Mesenchymal stem cell (in vitro differentiated cells and primary cell): ENCODE results near the gene TBX10.

Experiments
- DNase-seq: peaks from one replicate; pipeline ENCODE4 v3.0.0-alpha.2; 2013
- H2AFZ ChIP-seq: one replicate; pipeline ENCODE4 v1.6.1; 2013; ENCODE audit warnings: low read depth, mild to moderate bottlenecking, control low read depth, inconsistent platforms, low read length, moderate library complexity
- H2AK5ac ChIP-seq: 2 replicates; pipeline ENCODE4 v1.6.1; 2013; ENCODE audit warnings: low read length, moderate library complexity, mild to moderate bottlenecking, inconsistent platforms; ENCODE audit not compliant: severe bottlenecking
- H2BK120ac ChIP-seq: one replicate; pipeline ENCODE4 v1.6.1; 2013; ENCODE audit warnings: low read depth, mild to moderate bottlenecking, inconsistent platforms, low read length, moderate library complexity
- H2BK12ac ChIP-seq, 2 experiments: one replicate each; pipeline ENCODE4 v1.6.1; 2013; ENCODE audit warnings: inconsistent platforms in 2 of 2, low read length in 2 of 2, mild to moderate bottlenecking in 2 of 2, moderate library complexity in 2 of 2, control low read depth in 1 of 2
- H2BK15ac ChIP-seq: one replicate; pipeline ENCODE4 v1.6.1; 2013; ENCODE audit warnings: mild to moderate bottlenecking, low read depth, inconsistent platforms; ENCODE audit not compliant: poor library complexity, severe bottlenecking
- H2BK5ac ChIP-seq: 2 replicates; pipeline ENCODE4 v1.6.1; 2013; ENCODE audit warnings: low read depth, mild to moderate bottlenecking, low read length, control low read depth, inconsistent platforms; ENCODE audit not compliant: poor library complexity, severe bottlenecking
- H3K14ac ChIP-seq, 2 experiments: one replicate each; pipeline ENCODE4 v1.6.1; 2013; ENCODE audit warnings: inconsistent platforms in 2 of 2, low read length in 2 of 2, control low read depth in 1 of 2, mild to moderate bottlenecking in 1 of 2, moderate library complexity in 1 of 2
- H3K18ac ChIP-seq, 2 experiments: one replicate each; pipeline ENCODE4 v1.6.1; 2013; ENCODE audit warnings: inconsistent platforms in 2 of 2, low read length in 2 of 2, control low read depth in 1 of 2, low read depth in 1 of 2, mild to moderate bottlenecking in 1 of 2
- H3K23ac ChIP-seq, 2 experiments: one replicate each; pipeline ENCODE4 v1.6.1; 2013; ENCODE audit warnings: inconsistent platforms in 2 of 2, low read length in 2 of 2, mild to moderate bottlenecking in 2 of 2, moderate library complexity in 2 of 2, control low read depth in 1 of 2
- H3K27ac ChIP-seq: 2 replicates; pipeline ENCODE4 v1.5.1; 2013; ENCODE audit warnings: mild to moderate bottlenecking, moderate library complexity, low read length, control low read depth, inconsistent platforms; ENCODE audit not compliant: poor library complexity, severe bottlenecking
- H3K27me3 ChIP-seq, 2 experiments: 2 replicates each; pipeline versions ENCODE4 v1.6.1 to v1.7.0; 2013; ENCODE audit warnings: low read length in 2 of 2, mild to moderate bottlenecking in 2 of 2, moderate library complexity in 2 of 2, control low read depth in 1 of 2, inconsistent platforms in 1 of 2; ENCODE audit not compliant: control insufficient read depth in 1 of 2, insufficient read depth in 1 of 2
- H3K36me3 ChIP-seq, 2 experiments: 2 replicates each; pipeline versions ENCODE4 v1.6.1 to v1.7.0; 2013; ENCODE audit warnings: low read length in 2 of 2, control low read depth in 1 of 2, inconsistent platforms in 1 of 2, low read depth in 1 of 2, mild to moderate bottlenecking in 1 of 2; ENCODE audit not compliant: insufficient read depth in 2 of 2, control insufficient read depth in 1 of 2
- H3K4ac ChIP-seq, 2 experiments: one replicate each; pipeline ENCODE4 v1.6.1; 2013; ENCODE audit warnings: inconsistent platforms in 2 of 2, low read length in 2 of 2, mild to moderate bottlenecking in 2 of 2, moderate library complexity in 2 of 2, control low read depth in 1 of 2, low read depth in 1 of 2
- H3K4me1 ChIP-seq: 2 replicates; pipeline ENCODE4 v1.6.1; 2013; ENCODE audit warnings: low read depth, low read length, control low read depth; ENCODE audit not compliant: control insufficient read depth, insufficient read depth
- H3K4me2 ChIP-seq: 2 replicates; pipeline ENCODE4 v1.6.1; 2013; ENCODE audit warnings: low read length, mild to moderate bottlenecking, inconsistent platforms; ENCODE audit not compliant: poor library complexity, severe bottlenecking
- H3K4me3 ChIP-seq, 2 experiments: 2 replicates each; pipeline versions ENCODE4 v1.5.1 to v1.7.0; 2013; ENCODE audit warnings: low read length in 2 of 2, mild to moderate bottlenecking in 2 of 2, control low read depth in 1 of 2, low read depth in 1 of 2; ENCODE audit not compliant: insufficient read depth in 1 of 2
- H3K79me1 ChIP-seq: replicated peaks from 2 replicates; pipeline ENCODE4 v1.6.1; 2013; ENCODE audit warnings: mild to moderate bottlenecking, control low read depth, low read length, inconsistent platforms; ENCODE audit not compliant: poor library complexity, severe bottlenecking
- H3K9ac ChIP-seq: 2 replicates; pipeline ENCODE4 v1.7.0; 2013; ENCODE audit warnings: mild to moderate bottlenecking, low read length, moderate library complexity
- H3K9me3 ChIP-seq: 2 replicates; pipeline ENCODE4 v1.7.0; 2013; ENCODE audit warnings: mild to moderate bottlenecking, low read length; ENCODE audit not compliant: control insufficient read depth
- H4K8ac ChIP-seq: one replicate; pipeline ENCODE4 v1.6.1; 2013; ENCODE audit warnings: inconsistent platforms, mild to moderate bottlenecking, low read length, moderate library complexity
- H4K91ac ChIP-seq: one replicate; pipeline ENCODE4 v1.6.1; 2013; ENCODE audit warnings: mild to moderate bottlenecking, low read length, inconsistent platforms
- WGBS: methylation state at CpG from one replicate; pipeline ENCODE4 v1.1.7; 2013; ENCODE audit warnings: mixed read lengths; 5-methylcytosine and 5-hydroxymethylcytosine counted together

Gene TBX10

DNA sequence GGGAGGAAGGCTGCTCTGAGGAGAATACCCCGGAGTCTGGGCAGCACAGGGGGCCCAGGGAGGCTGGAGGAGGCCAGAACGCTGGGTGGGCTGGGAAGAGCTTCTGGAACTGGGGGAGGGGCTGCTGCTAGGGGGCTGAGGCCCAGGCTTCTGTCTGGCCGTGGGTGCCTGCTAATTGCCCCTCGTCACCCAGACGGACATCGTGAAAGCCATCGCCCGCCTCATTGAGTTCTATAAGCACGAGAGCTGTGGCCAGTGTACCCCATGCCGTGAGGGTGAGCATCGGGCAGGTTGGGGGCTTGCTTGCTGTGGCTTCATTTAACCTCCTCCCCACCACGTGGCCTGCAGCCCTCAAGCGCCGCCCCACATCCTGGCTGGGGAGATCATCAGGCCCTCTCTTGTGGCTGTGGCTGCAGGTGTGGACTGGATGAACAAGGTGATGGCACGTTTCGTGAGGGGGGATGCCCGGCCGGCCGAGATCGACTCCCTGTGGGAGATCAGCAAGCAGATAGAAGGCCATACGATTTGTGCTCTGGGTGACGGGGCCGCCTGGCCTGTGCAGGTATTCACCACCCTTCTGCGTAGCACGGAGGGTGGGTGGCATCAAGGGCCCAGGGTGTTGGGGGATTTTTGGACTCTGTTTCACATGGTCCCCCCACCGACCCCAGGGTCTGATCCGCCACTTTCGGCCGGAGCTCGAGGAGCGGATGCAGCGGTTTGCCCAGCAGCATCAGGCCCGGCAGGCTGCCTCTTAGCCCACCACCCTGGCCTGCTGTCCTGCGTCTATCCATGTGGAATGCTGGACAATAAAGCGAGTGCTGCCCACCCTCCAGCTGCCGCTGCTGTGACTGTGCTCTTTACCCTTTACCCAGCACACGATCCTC lies 27.6 kb downstream of the TBX10 start:
- no peak overlapping the region for H2BK5ac ChIP-seq
- H2AFZ ChIP-seq, result no peak overlapping the region
- H3K4me3 ChIP-seq, result no peak overlapping the region
- H3K4me2 ChIP-seq, result no peak overlapping the region
- no peak overlapping the region for H3K4ac ChIP-seq
- peaks cover 33% of the 10 kb centered on the region for H3K79me1 ChIP-seq
- no peak overlapping the region for H3K27ac ChIP-seq
- H3K9me3 ChIP-seq, result no peaks in the 10 kb centered on the region
- H3K14ac ChIP-seq, result no peak overlapping the region
- peaks cover 8 to 23% of the 10 kb centered on the region in 2 experiments for H3K27me3 ChIP-seq
- H2BK15ac ChIP-seq, result no peak overlapping the region
- peaks cover 48 to 49% of the 10 kb centered on the region in 2 experiments for H3K36me3 ChIP-seq
- 97% methylated on average over 37 of the region's 37 CpGs for WGBS
- H2BK120ac ChIP-seq, result no peak overlapping the region
- H2BK12ac ChIP-seq, result no peak overlapping the region
- H3K18ac ChIP-seq, result no peak overlapping the region
- no peak overlapping the region for H4K8ac ChIP-seq
- no peak overlapping the region for H2AK5ac ChIP-seq
- no peak overlapping the region for H3K9ac ChIP-seq
- no peak overlapping the region for H3K23ac ChIP-seq
- H3K4me1 ChIP-seq, result peaks cover 8% of the 10 kb centered on the region
- peak overlapping the region; percentile 14 for H4K91ac ChIP-seq
- DNase-seq, result no peak

DNA sequence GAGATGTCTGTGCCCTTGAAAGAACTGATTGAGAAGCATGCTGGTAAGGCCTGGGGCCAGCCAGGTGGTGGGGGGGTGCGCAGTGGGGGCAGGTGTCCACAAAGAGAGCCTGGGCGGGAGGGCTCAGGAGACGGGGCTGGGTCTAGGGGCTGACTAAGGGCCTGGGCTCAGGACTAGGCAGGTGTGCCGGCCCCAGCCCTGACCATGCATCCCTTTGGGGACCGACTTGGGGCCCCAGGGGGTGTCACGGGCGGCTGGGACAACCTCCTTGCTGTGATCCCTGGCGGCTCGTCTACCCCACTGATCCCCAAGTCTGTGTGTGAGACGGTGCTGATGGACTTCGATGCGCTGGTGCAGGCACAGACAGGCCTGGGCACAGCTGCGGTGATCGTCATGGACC lies 28.4 kb downstream of the TBX10 start:
- no peak overlapping the region for H2AFZ ChIP-seq
- peaks cover 48 to 49% of the 10 kb centered on the region in 2 experiments for H3K36me3 ChIP-seq
- H3K27me3 ChIP-seq, result peaks cover 3 to 15% of the 10 kb centered on the region in 2 experiments
- H3K27ac ChIP-seq, result no peak overlapping the region
- peaks cover 35% of the 10 kb centered on the region for H3K79me1 ChIP-seq
- H3K14ac ChIP-seq, result no peak overlapping the region
- no peak overlapping the region for H3K4me2 ChIP-seq
- H3K23ac ChIP-seq, result no peak overlapping the region
- no peaks in the 10 kb centered on the region for H3K9me3 ChIP-seq
- H4K8ac ChIP-seq, result no peak overlapping the region
- WGBS, result 96% methylated on average over 14 of the region's 14 CpGs
- no peak overlapping the region for H2AK5ac ChIP-seq
- H2BK120ac ChIP-seq, result no peak overlapping the region
- H2BK12ac ChIP-seq, result no peak overlapping the region
- H2BK15ac ChIP-seq, result no peak overlapping the region
- no peak overlapping the region for H3K18ac ChIP-seq
- no peak overlapping the region for H3K4ac ChIP-seq
- H3K4me3 ChIP-seq, result no peak overlapping the region
- no peak overlapping the region for H2BK5ac ChIP-seq
- H3K4me1 ChIP-seq, result peaks cover 12% of the 10 kb centered on the region
- no peak overlapping the region for H3K9ac ChIP-seq
- H4K91ac ChIP-seq, result no peak overlapping the region
- DNase-seq, result no peak

DNA sequence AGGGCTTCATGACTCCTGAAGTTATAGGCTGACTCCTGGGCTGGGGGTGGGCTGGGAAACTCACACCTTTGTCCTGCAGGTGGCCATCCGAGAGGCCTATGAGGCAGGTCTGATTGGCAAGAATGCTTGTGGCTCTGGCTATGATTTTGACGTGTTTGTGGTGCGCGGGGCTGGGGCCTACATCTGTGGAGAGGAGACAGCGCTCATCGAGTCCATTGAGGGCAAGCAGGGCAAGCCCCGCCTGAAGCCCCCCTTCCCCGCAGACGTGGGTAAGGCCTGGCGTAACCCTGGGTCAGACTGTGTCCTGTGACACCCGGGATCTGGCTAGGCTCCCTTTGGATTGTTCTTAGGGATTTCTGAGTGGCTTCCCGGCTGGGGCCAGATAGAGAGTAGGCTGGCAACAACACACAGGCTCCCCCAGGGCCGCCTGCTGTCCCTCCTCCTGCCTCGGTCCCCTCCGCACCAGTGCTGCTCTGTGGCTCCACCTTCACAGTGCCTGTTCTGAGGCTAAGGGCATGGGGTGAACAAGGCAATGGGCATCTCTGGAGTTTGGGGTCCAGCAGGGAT lies 29.2 kb downstream of the TBX10 start:
- Histone ChIP-seq H3K4ac (no peak overlapping the region), H2BK120ac (no peak overlapping the region), H3K14ac (no peak overlapping the region), H4K91ac (no peak overlapping the region), H3K27me3 (peaks cover 0 to 7% of the 10 kb centered on the region in 2 experiments), H3K4me1 (peaks cover 13% of the 10 kb centered on the region), H3K18ac (no peak overlapping the region), H3K4me3 (no peak overlapping the region), H2AK5ac (no peak overlapping the region), H3K23ac (no peak overlapping the region), H3K27ac (no peak overlapping the region), H2BK15ac (no peak overlapping the region), H3K4me2 (no peak overlapping the region), H3K9me3 (no peaks in the 10 kb centered on the region), H2BK12ac (no peak overlapping the region), H3K36me3 (peaks cover 48 to 49% of the 10 kb centered on the region in 2 experiments), H2AFZ (no peak overlapping the region), H3K9ac (no peak overlapping the region), H4K8ac (no peak overlapping the region), H2BK5ac (no peak overlapping the region), H3K79me1 (peaks cover 35% of the 10 kb centered on the region)
- 98% methylated on average over 15 of the region's 15 CpGs for WGBS
- no peak for DNase-seq

DNA sequence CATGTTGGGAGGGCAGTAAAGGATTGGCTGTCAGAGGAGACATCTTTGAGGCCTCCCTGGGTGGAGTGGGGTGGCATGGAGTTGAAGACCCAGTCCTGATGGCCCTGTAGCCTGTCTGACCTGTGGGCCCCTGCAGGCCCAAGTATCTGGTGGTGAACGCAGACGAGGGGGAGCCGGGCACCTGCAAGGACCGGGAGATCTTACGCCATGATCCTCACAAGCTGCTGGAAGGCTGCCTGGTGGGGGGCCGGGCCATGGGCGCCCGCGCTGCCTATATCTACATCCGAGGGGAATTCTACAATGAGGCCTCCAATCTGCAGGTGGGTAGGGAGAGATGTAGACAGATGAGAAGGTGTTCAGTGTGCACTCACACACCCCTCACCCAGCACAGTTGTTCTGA lies 30.2 kb downstream of the TBX10 start:
- Histone ChIP-seq H3K4ac (no peak overlapping the region), H3K18ac (no peak overlapping the region), H3K79me1 (peaks cover 35% of the 10 kb centered on the region), H2BK15ac (no peak overlapping the region), H4K8ac (no peak overlapping the region), H3K9me3 (no peaks in the 10 kb centered on the region), H4K91ac (no peak overlapping the region), H3K4me2 (no peak overlapping the region), H3K27ac (no peak overlapping the region), H3K23ac (no peak overlapping the region), H2BK12ac (no peak overlapping the region), H3K9ac (no peak overlapping the region), H3K4me1 (peaks cover 13% of the 10 kb centered on the region), H3K4me3 (no peak overlapping the region), H2BK5ac (no peak overlapping the region), H2BK120ac (no peak overlapping the region), H3K27me3 (no peaks in the 10 kb centered on the region), H3K14ac (no peak overlapping the region), H2AK5ac (no peak overlapping the region), H2AFZ (no peak overlapping the region), H3K36me3 (peaks cover 48 to 49% of the 10 kb centered on the region in 2 experiments)
- WGBS, result 96% methylated on average over 9 of the region's 10 CpGs
- no peak for DNase-seq
